GM10266 (cell line): ENCODE results near the gene ZNF407.

Experiments used
- DNase-seq: peaks from one replicate; pipeline ENCODE4 v3.0.0; 2012; ENCODE audit errors: extremely low spot score
- TF ChIP-seq, protein P1 (sequence below): IDR thresholded peaks from 2 replicates; pipeline ENCODE4 v1.5.1; 2012; ENCODE audit warnings: mild to moderate bottlenecking, low read depth; ENCODE audit not compliant: control insufficient read depth, insufficient read depth; ENCODE audit errors: missing control alignments

ZNF407 gene

DNA sequence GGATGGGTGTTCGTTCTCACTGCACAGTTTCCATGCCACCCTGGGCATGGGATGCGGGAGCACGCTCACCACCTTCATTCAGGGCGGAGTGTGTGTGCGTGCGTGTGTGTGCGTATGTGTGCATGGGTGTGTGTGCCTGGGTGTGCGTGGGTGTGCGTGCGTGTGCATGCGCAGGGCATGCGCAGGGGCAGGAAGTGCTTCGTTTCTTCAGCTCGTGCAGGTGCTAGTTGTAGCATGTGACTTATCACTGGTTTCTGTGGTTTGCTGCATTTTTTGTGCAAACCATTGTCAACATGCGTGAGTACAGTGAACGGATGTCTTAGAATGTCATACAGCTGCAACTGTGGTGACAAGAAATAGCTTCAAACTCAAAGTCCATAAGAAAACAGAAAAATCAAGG is 431.8 kb downstream of the ZNF407 start:
- TF ChIP-seq, protein P1, sequence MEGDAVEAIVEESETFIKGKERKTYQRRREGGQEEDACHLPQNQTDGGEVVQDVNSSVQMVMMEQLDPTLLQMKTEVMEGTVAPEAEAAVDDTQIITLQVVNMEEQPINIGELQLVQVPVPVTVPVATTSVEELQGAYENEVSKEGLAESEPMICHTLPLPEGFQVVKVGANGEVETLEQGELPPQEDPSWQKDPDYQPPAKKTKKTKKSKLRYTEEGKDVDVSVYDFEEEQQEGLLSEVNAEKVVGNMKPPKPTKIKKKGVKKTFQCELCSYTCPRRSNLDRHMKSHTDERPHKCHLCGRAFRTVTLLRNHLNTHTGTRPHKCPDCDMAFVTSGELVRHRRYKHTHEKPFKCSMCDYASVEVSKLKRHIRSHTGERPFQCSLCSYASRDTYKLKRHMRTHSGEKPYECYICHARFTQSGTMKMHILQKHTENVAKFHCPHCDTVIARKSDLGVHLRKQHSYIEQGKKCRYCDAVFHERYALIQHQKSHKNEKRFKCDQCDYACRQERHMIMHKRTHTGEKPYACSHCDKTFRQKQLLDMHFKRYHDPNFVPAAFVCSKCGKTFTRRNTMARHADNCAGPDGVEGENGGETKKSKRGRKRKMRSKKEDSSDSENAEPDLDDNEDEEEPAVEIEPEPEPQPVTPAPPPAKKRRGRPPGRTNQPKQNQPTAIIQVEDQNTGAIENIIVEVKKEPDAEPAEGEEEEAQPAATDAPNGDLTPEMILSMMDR, result no peak
- no peak for DNase-seq

DNA sequence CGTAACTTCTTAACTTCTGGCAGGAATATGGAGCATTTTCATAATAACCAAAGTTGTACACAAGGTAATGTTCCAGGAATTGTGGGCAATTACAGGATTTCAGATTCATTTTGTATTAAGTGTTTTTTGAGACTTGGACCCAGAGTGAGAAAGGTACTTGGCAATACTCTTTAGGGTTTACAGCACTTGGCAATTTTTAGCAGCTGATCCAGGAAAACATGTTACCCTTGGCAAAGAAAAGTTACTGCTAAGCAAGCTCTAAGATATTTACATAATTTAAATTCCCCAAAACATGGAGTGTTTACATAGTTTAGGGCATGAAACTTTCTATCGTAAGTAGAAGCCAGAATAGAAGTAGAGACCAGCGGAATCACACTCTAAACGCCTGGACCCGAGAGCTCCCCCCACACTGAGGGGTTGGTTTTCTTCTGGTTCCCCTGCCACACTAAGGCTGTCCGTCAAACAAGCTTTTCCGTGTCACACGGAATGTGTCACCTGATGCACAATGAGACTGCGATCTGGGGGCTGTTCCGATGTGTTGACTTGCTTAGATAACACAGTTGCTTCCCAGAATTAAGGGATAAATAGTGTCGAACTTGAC is 434.1 kb downstream of the ZNF407 start:
- no peak for DNase-seq
- TF ChIP-seq, protein P1, result no peak

GRCh38 chr18:75033516-75033915 is 435.8 kb downstream of the ZNF407 start:
- no peak for DNase-seq

GRCh38 chr18:75034937-75035336 is 437.3 kb downstream of the ZNF407 start:
- DNase-seq, result no peak

More at GRCh38 chr18:75033516-75033915, 435.8 kb downstream of the ZNF407 start:
- TF ChIP-seq, protein P1, result no peak

GRCh38 chr18:75035928-75036327 is 438.3 kb downstream of the ZNF407 start:
- TF ChIP-seq, protein P1, result no peak
- no peak for DNase-seq

More at GRCh38 chr18:75034937-75035336, 437.3 kb downstream of the ZNF407 start:
- TF ChIP-seq, protein P1, result no peak

GRCh38 chr18:75036917-75037688 is 439.4 kb downstream of the ZNF407 start:
- TF ChIP-seq, protein P1, result no peak
- no peak for DNase-seq

GRCh38 chr18:75037689-75037955 is 440.0 kb downstream of the ZNF407 start:
- no peak for DNase-seq
- TF ChIP-seq, protein P1, result no peak
